Mesenchymal stem cell (in vitro differentiated cells and primary cell): ENCODE results near the gene PAX4.

Experiments used
- DNase-seq: peaks from one replicate; pipeline ENCODE4 v3.0.0-alpha.2; 2013
- H2AFZ ChIP-seq: one replicate; pipeline ENCODE4 v1.6.1; 2013; ENCODE audit warnings: low read depth, mild to moderate bottlenecking, control low read depth, inconsistent platforms, low read length, moderate library complexity
- H2AK5ac ChIP-seq: 2 replicates; pipeline ENCODE4 v1.6.1; 2013; ENCODE audit warnings: low read length, moderate library complexity, mild to moderate bottlenecking, inconsistent platforms; ENCODE audit not compliant: severe bottlenecking
- H2BK120ac ChIP-seq: one replicate; pipeline ENCODE4 v1.6.1; 2013; ENCODE audit warnings: low read depth, mild to moderate bottlenecking, inconsistent platforms, low read length, moderate library complexity
- H2BK12ac ChIP-seq, 2 experiments: one replicate each; pipeline ENCODE4 v1.6.1; 2013; ENCODE audit warnings: inconsistent platforms in 2 of 2, low read length in 2 of 2, mild to moderate bottlenecking in 2 of 2, moderate library complexity in 2 of 2, control low read depth in 1 of 2
- H2BK15ac ChIP-seq: one replicate; pipeline ENCODE4 v1.6.1; 2013; ENCODE audit warnings: mild to moderate bottlenecking, low read depth, inconsistent platforms; ENCODE audit not compliant: poor library complexity, severe bottlenecking
- H2BK5ac ChIP-seq: 2 replicates; pipeline ENCODE4 v1.6.1; 2013; ENCODE audit warnings: low read depth, mild to moderate bottlenecking, low read length, control low read depth, inconsistent platforms; ENCODE audit not compliant: poor library complexity, severe bottlenecking
- H3K14ac ChIP-seq, 2 experiments: one replicate each; pipeline ENCODE4 v1.6.1; 2013; ENCODE audit warnings: inconsistent platforms in 2 of 2, low read length in 2 of 2, control low read depth in 1 of 2, mild to moderate bottlenecking in 1 of 2, moderate library complexity in 1 of 2
- H3K18ac ChIP-seq, 2 experiments: one replicate each; pipeline ENCODE4 v1.6.1; 2013; ENCODE audit warnings: inconsistent platforms in 2 of 2, low read length in 2 of 2, control low read depth in 1 of 2, low read depth in 1 of 2, mild to moderate bottlenecking in 1 of 2
- H3K23ac ChIP-seq, 2 experiments: one replicate each; pipeline ENCODE4 v1.6.1; 2013; ENCODE audit warnings: inconsistent platforms in 2 of 2, low read length in 2 of 2, mild to moderate bottlenecking in 2 of 2, moderate library complexity in 2 of 2, control low read depth in 1 of 2
- H3K27ac ChIP-seq: 2 replicates; pipeline ENCODE4 v1.5.1; 2013; ENCODE audit warnings: mild to moderate bottlenecking, moderate library complexity, low read length, control low read depth, inconsistent platforms; ENCODE audit not compliant: poor library complexity, severe bottlenecking
- H3K27me3 ChIP-seq, 2 experiments: 2 replicates each; pipeline versions ENCODE4 v1.6.1 to v1.7.0; 2013; ENCODE audit warnings: low read length in 2 of 2, mild to moderate bottlenecking in 2 of 2, moderate library complexity in 2 of 2, control low read depth in 1 of 2, inconsistent platforms in 1 of 2; ENCODE audit not compliant: control insufficient read depth in 1 of 2, insufficient read depth in 1 of 2
- H3K36me3 ChIP-seq, 2 experiments: 2 replicates each; pipeline versions ENCODE4 v1.6.1 to v1.7.0; 2013; ENCODE audit warnings: low read length in 2 of 2, control low read depth in 1 of 2, inconsistent platforms in 1 of 2, low read depth in 1 of 2, mild to moderate bottlenecking in 1 of 2; ENCODE audit not compliant: insufficient read depth in 2 of 2, control insufficient read depth in 1 of 2
- H3K4ac ChIP-seq, 2 experiments: one replicate each; pipeline ENCODE4 v1.6.1; 2013; ENCODE audit warnings: inconsistent platforms in 2 of 2, low read length in 2 of 2, mild to moderate bottlenecking in 2 of 2, moderate library complexity in 2 of 2, control low read depth in 1 of 2, low read depth in 1 of 2
- H3K4me1 ChIP-seq: 2 replicates; pipeline ENCODE4 v1.6.1; 2013; ENCODE audit warnings: low read depth, low read length, control low read depth; ENCODE audit not compliant: control insufficient read depth, insufficient read depth
- H3K4me2 ChIP-seq: 2 replicates; pipeline ENCODE4 v1.6.1; 2013; ENCODE audit warnings: low read length, mild to moderate bottlenecking, inconsistent platforms; ENCODE audit not compliant: poor library complexity, severe bottlenecking
- H3K4me3 ChIP-seq, 2 experiments: 2 replicates each; pipeline versions ENCODE4 v1.5.1 to v1.7.0; 2013; ENCODE audit warnings: low read length in 2 of 2, mild to moderate bottlenecking in 2 of 2, control low read depth in 1 of 2, low read depth in 1 of 2; ENCODE audit not compliant: insufficient read depth in 1 of 2
- H3K79me1 ChIP-seq: replicated peaks from 2 replicates; pipeline ENCODE4 v1.6.1; 2013; ENCODE audit warnings: mild to moderate bottlenecking, control low read depth, low read length, inconsistent platforms; ENCODE audit not compliant: poor library complexity, severe bottlenecking
- H3K9ac ChIP-seq: 2 replicates; pipeline ENCODE4 v1.7.0; 2013; ENCODE audit warnings: mild to moderate bottlenecking, low read length, moderate library complexity
- H3K9me3 ChIP-seq: 2 replicates; pipeline ENCODE4 v1.7.0; 2013; ENCODE audit warnings: mild to moderate bottlenecking, low read length; ENCODE audit not compliant: control insufficient read depth
- H4K8ac ChIP-seq: one replicate; pipeline ENCODE4 v1.6.1; 2013; ENCODE audit warnings: inconsistent platforms, mild to moderate bottlenecking, low read length, moderate library complexity
- H4K91ac ChIP-seq: one replicate; pipeline ENCODE4 v1.6.1; 2013; ENCODE audit warnings: mild to moderate bottlenecking, low read length, inconsistent platforms
- WGBS: methylation state at CpG from one replicate; pipeline ENCODE4 v1.1.7; 2013; ENCODE audit warnings: mixed read lengths; 5-methylcytosine and 5-hydroxymethylcytosine counted together

Gene PAX4

GRCh38 chr7:127589896-127590295 is 28.0 kb downstream of the PAX4 start:
- Histone ChIP-seq H3K18ac (no peak overlapping the region), H2BK15ac (no peak overlapping the region), H3K27me3 (no peaks in the 10 kb centered on the region), H3K27ac (no peak overlapping the region), H3K4me3 (peak overlapping the region in 1 of 2 experiments; percentile 96), H2BK5ac (no peak overlapping the region), H2AFZ (no peak overlapping the region), H2BK12ac (no peak overlapping the region), H2AK5ac (no peak overlapping the region), H4K91ac (no peak overlapping the region), H2BK120ac (no peak overlapping the region), H3K23ac (no peak overlapping the region), H3K14ac (no peak overlapping the region), H3K79me1 (peaks cover 26% of the 10 kb centered on the region), H3K9ac (peak overlapping the region; percentile 94), H3K4me1 (peaks cover 13% of the 10 kb centered on the region), H3K9me3 (no peaks in the 10 kb centered on the region), H4K8ac (no peak overlapping the region), H3K36me3 (peaks cover 20 to 22% of the 10 kb centered on the region in 2 experiments), H3K4ac (no peak overlapping the region), H3K4me2 (no peak overlapping the region)
- DNase-seq, result no peak
- WGBS, result 93% methylated on average over 3 of the region's 3 CpGs

GRCh38 chr7:127588697-127589482 is 29.1 kb downstream of the PAX4 start:
- peak overlapping the region; percentile 58 to 79 for H3K4ac ChIP-seq
- no peaks in the 10 kb centered on the region for H3K27me3 ChIP-seq
- peak overlapping the region in 1 of 2 experiments; percentile 73 for H3K23ac ChIP-seq
- H3K4me3 ChIP-seq, result peak overlapping the region; percentile 88 to 96
- H4K91ac ChIP-seq, result peak overlapping the region; percentile 58
- peak overlapping the region; percentile 70 for H2AFZ ChIP-seq
- H2BK12ac ChIP-seq, result no peak overlapping the region
- H2AK5ac ChIP-seq, result no peak overlapping the region
- H2BK15ac ChIP-seq, result peak overlapping the region; percentile 55
- H3K4me1 ChIP-seq, result peaks cover 23% of the 10 kb centered on the region
- peak overlapping the region; percentile 67 for H2BK120ac ChIP-seq
- no peak overlapping the region for H3K27ac ChIP-seq
- WGBS, result 4% methylated on average over 40 of the region's 43 CpGs
- H2BK5ac ChIP-seq, result peak overlapping the region; percentile 33
- no peaks in the 10 kb centered on the region for H3K9me3 ChIP-seq
- peaks cover 26% of the 10 kb centered on the region for H3K79me1 ChIP-seq
- H3K4me2 ChIP-seq, result peak overlapping the region; percentile 62
- H3K9ac ChIP-seq, result peak overlapping the region; percentile 94
- peaks cover 22% of the 10 kb centered on the region in 2 experiments for H3K36me3 ChIP-seq
- peak; percentile 62 for DNase-seq
- H3K18ac ChIP-seq, result peak overlapping the region; percentile 79 to 81
- H4K8ac ChIP-seq, result peak overlapping the region; percentile 92
- H3K14ac ChIP-seq, result peak overlapping the region in 1 of 2 experiments; percentile 64

DNA sequence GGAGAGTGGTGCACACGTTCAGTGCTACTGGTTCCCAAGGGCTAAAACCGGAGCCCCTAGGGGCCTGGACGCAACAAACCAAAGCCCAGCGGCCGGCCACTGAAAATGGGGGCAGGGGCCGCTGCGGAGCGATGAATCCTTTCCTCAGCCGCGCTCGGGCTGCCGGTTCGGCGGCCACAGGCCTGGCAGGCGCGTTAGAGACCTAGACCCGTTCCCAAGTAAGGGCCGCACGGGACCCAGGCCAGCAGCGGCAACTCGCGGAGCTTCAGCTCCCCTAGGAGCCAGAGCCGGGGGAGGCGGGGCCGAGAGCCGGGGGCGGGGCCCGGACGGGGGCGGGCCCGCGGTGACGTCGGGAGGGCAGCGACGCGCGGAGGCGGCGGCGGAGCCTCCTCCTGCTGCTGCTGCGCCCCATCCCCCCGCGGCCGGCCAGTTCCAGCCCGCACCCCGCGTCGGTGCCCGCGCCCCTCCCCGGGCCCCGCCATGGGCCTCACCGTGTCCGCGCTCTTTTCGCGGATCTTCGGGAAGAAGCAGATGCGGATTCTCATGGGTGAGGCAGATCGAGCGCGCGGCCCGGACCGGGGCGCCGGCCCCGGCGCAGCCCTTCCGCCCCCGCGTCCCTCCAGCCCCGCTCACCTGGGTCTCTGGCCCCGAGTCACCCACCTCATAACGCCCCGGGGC is 29.8 kb downstream of the PAX4 start, which contains the start of gene ARF5:
Gene ARF5 (plus strand): TSS at position 393 of the 678 bp plus-strand sequence. CDS start 88 bp downstream, at position 481.
- WGBS, result 3% methylated on average over 57 of the region's 77 CpGs

DNA sequence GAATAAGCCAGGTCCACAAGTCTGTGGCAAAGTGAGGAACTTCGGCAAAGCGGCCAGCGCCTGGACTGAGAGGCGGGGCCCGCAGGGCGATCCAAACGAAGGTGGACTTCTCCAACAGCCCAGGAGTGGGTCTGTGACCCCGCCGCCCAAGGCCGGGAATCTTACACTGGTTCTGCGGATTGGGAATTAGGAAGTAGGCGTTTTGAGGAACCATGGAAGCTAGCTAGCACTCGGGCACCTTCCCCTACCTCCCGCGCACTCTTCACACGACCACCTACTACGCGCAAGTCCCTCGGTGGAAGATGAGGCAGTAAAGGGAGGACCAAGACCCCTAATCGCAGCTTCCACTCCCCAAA is 30.3 kb downstream of the PAX4 start:
- 60% methylated on average over 13 of the region's 20 CpGs for WGBS

More for the DNA sequence above, 29.8 kb downstream of the PAX4 start, which contains the start of gene ARF5:
- peaks cover 18 to 29% of the 10 kb centered on the region in 2 experiments for H3K36me3 ChIP-seq
- H3K4ac ChIP-seq, result peak within 1 kb of the TSS; percentile 59 to 85
- H3K4me1 ChIP-seq, result peaks cover 26% of the 10 kb centered on the region
- H2BK15ac ChIP-seq, result peak within 1 kb of the TSS; percentile 57
- DNase-seq, result peak; percentile 81
- peak within 1 kb of the TSS; percentile 33 for H2BK5ac ChIP-seq
- peak within 1 kb of the TSS; percentile 58 for H4K91ac ChIP-seq
- H3K4me2 ChIP-seq, result peak within 1 kb of the TSS; percentile 78
- H3K23ac ChIP-seq, result peak within 1 kb of the TSS in 1 of 2 experiments; percentile 73
- H3K27me3 ChIP-seq, result no peaks in the 10 kb centered on the region
- H3K14ac ChIP-seq, result peak within 1 kb of the TSS in 1 of 2 experiments; percentile 68
- no peaks in the 10 kb centered on the region for H3K9me3 ChIP-seq
- peak within 1 kb of the TSS; percentile 81 to 96 for H3K18ac ChIP-seq
- H3K4me3 ChIP-seq, result peak within 1 kb of the TSS; percentile 88 to 96
- H3K9ac ChIP-seq, result peak within 1 kb of the TSS; percentile 94
- H2AFZ ChIP-seq, result peak within 1 kb of the TSS; percentile 70
- H3K27ac ChIP-seq, result no peak within 1 kb of the TSS
- peaks cover 31% of the 10 kb centered on the region for H3K79me1 ChIP-seq
- H2BK12ac ChIP-seq, result no peak within 1 kb of the TSS
- peak within 1 kb of the TSS; percentile 98 for H4K8ac ChIP-seq
- peak within 1 kb of the TSS; percentile 16 for H2AK5ac ChIP-seq
- peak within 1 kb of the TSS; percentile 91 for H2BK120ac ChIP-seq

More for the DNA sequence above, 30.3 kb downstream of the PAX4 start:
- peak overlapping the region; percentile 94 for H3K9ac ChIP-seq
- H3K4me2 ChIP-seq, result peak overlapping the region; percentile 78
- peak overlapping the region; percentile 71 to 96 for H3K18ac ChIP-seq
- H2AFZ ChIP-seq, result peak overlapping the region; percentile 43
- peak overlapping the region; percentile 57 for H2BK15ac ChIP-seq
- H3K4ac ChIP-seq, result peak overlapping the region; percentile 59 to 85
- peak overlapping the region; percentile 98 for H4K8ac ChIP-seq
- peak overlapping the region; percentile 91 for H2BK120ac ChIP-seq
- H3K23ac ChIP-seq, result no peak overlapping the region
- H3K9me3 ChIP-seq, result no peaks in the 10 kb centered on the region
- H3K4me3 ChIP-seq, result peak overlapping the region; percentile 64 to 88
- peaks cover 36% of the 10 kb centered on the region for H3K79me1 ChIP-seq
- H4K91ac ChIP-seq, result peak overlapping the region; percentile 43
- no peak for DNase-seq
- no peaks in the 10 kb centered on the region for H3K27me3 ChIP-seq
- H3K14ac ChIP-seq, result peak overlapping the region in 1 of 2 experiments; percentile 68
- H2BK12ac ChIP-seq, result no peak overlapping the region
- no peak overlapping the region for H2BK5ac ChIP-seq
- peaks cover 23 to 35% of the 10 kb centered on the region in 2 experiments for H3K36me3 ChIP-seq
- peak overlapping the region; percentile 16 for H2AK5ac ChIP-seq
- H3K27ac ChIP-seq, result no peak overlapping the region
- peaks cover 30% of the 10 kb centered on the region for H3K4me1 ChIP-seq
